Stomach (tissue), 19 donors: ENCODE data around the gene ZNF436. TPM values are rescaled to one million over a fixed set of nuclear protein-coding genes. Genes with fewer than 3 reads are reported as not detected.

Source experiments
- DNase-seq, 2 donors: peaks; one replicate each; pipeline versions ENCODE4 v3.0.0 to v3.0.0-alpha.2; 2013 to 2019
- H3K27ac ChIP-seq, 5 donors: fragments of 200-600 bp in 4 of 5; sonication (generic) in 4 of 5; one replicate each; pipeline ENCODE4 v1.5.1; 2013 to 2019; ENCODE audit warnings: mild to moderate bottlenecking in 1 of 5, moderate library complexity in 1 of 5
- H3K27me3 ChIP-seq, 3 donors: fragments of 200-600 bp; sonication (generic); one replicate each; pipeline ENCODE4 v1.5.1; 2017 to 2019; ENCODE audit warnings: mixed run types in 1 of 3
- H3K36me3 ChIP-seq, 4 donors: fragments of 200-600 bp; sonication (generic); 1 replicate in 3 of 4; 2 replicates in 1 of 4; pipeline ENCODE4 v1.5.1; 2016 to 2019
- H3K4me1 ChIP-seq, 4 donors: fragments of 200-600 bp; sonication (generic); one replicate each; pipeline ENCODE4 v1.5.1; 2016 to 2019
- H3K4me3 ChIP-seq, 4 donors: fragments of 200-600 bp; sonication (generic) in 3 of 4; one replicate each; pipeline ENCODE4 v1.5.1; 2016 to 2019; ENCODE audit warnings: mild to moderate bottlenecking in 1 of 4
- H3K9me3 ChIP-seq, 4 donors: fragments of 200-600 bp; sonication (generic); one replicate each; pipeline ENCODE4 v1.5.1; 2016 to 2019
- EP300 ChIP-seq: sonication (generic); formaldehyde crosslinking; IDR thresholded peaks from one replicate; pipeline ENCODE4 v1.6.1; 2017; ENCODE audit warnings: antibody characterized with exemption
- POLR2A ChIP-seq, 4 donors: fragments of 450-650 bp; IDR thresholded peaks; one replicate each; pipeline ENCODE4 v1.6.1; 2016; ENCODE audit warnings: antibody characterized with exemption in 4 of 4, control low read depth in 2 of 4, mild to moderate bottlenecking in 1 of 4, moderate library complexity in 1 of 4
- POLR2AphosphoS5 ChIP-seq, 3 donors: sonication (generic); formaldehyde crosslinking; IDR thresholded peaks; one replicate each; pipeline ENCODE4 v1.6.1; 2016; ENCODE audit warnings: antibody characterized with exemption in 3 of 3
- WGBS, 5 donors: extraction: QIAGEN DNeasy Blood & Tissue Kit in 3 of 5; methylation state at CpG; one replicate each; pipeline versions ENCODE4 v1.1.5 to v1.1.7; 2013 to 2018; 5-methylcytosine and 5-hydroxymethylcytosine counted together
- intact Hi-C: fragments of 100-400 bp; cut with DNase I; formaldehyde crosslinking; loops from one replicate; pipeline ENCODE4 v1.15.1; 2023; ENCODE audit warnings: low total_unique reads
- long read RNA-seq, 10 donors: transcript quantifications; one replicate each; lab custom pipeline, GENCODE V29; 2026
- polyA plus RNA-seq, 3 donors: library from polyadenylated mRNA; stranded (reverse); fragments of 200-250 nt; gene quantifications; one replicate each; pipeline ENCODE4 v1.2.3, GENCODE V29; 2013
- total RNA-seq, 5 donors: library from RNA; depleted of rRNA; stranded (reverse); fragments of >200 nt; gene quantifications; one replicate each; pipeline versions ENCODE4 v1.1.0 to v1.2.3, GENCODE V29; 2014 to 2016
- TF ChIP-seq, protein P1 (sequence below), 7 experiments: fragments of 450-650 bp in 4 of 7; fragments of 200-600 bp in 3 of 7; sonication (generic) in 3 of 7; IDR thresholded peaks; one replicate each; pipeline ENCODE4 v1.5.1; 2016 to 2019; ENCODE audit warnings: antibody characterized with exemption in 7 of 7, control low read depth in 2 of 7, mild to moderate bottlenecking in 1 of 7
- donor health status: healthy with polysubstance abuse.
- donor health status: Bipolar disorder and iron deficiency.
- donor health status: healthy.

ZNF436 gene
- total RNA-seq (10 to 100 TPM in 3 of 5 donors, 1 to 10 TPM in 2; 7.0 to 29.9 (median 17.1) TPM), polyA plus RNA-seq (10 to 100 TPM in 1 of 3 donors, 1 to 10 TPM in 2; 3.1 to 11.4 (median 6.6) TPM)
- long read RNA-seq, donor 1, result 0 reads
- long read RNA-seq, donor 2, full-length matches to known transcripts, result 6 of 6 reads
- long read RNA-seq, donor 2, partial matches to known transcripts, result 0 of 6 reads
- long read RNA-seq, donor 2, other reads (novel, unspliced or antisense), result 0 of 6 reads
- long read RNA-seq, donor 3, partial matches to known transcripts, result 0 of 2 reads
- long read RNA-seq, donor 3, other reads (novel, unspliced or antisense), result 0 of 2 reads
- long read RNA-seq, donor 4, full-length matches to known transcripts, result 1 of 1 reads
- long read RNA-seq, donor 4, partial matches to known transcripts, result 0 of 1 reads
- long read RNA-seq, donor 4, other reads (novel, unspliced or antisense), result 0 of 1 reads
- long read RNA-seq, donor 5, full-length matches to known transcripts, result 2 of 2 reads
- long read RNA-seq, donor 5, partial matches to known transcripts, result 0 of 2 reads
- long read RNA-seq, donor 5, other reads (novel, unspliced or antisense), result 0 of 2 reads
- long read RNA-seq, donor 6, result 0 reads
- long read RNA-seq, donor 7, partial matches to known transcripts, result 0 of 2 reads
- long read RNA-seq, donor 7, other reads (novel, unspliced or antisense), result 0 of 2 reads
- long read RNA-seq, donor 8, partial matches to known transcripts, result 0 of 3 reads
- long read RNA-seq, donor 8, other reads (novel, unspliced or antisense), result 0 of 3 reads
- long read RNA-seq, donor 9, full-length matches to known transcripts, result 4 of 4 reads
- long read RNA-seq, donor 9, partial matches to known transcripts, result 0 of 4 reads
- long read RNA-seq, donor 9, other reads (novel, unspliced or antisense), result 0 of 4 reads
- long read RNA-seq, donor 10, result 0 reads

DNA sequence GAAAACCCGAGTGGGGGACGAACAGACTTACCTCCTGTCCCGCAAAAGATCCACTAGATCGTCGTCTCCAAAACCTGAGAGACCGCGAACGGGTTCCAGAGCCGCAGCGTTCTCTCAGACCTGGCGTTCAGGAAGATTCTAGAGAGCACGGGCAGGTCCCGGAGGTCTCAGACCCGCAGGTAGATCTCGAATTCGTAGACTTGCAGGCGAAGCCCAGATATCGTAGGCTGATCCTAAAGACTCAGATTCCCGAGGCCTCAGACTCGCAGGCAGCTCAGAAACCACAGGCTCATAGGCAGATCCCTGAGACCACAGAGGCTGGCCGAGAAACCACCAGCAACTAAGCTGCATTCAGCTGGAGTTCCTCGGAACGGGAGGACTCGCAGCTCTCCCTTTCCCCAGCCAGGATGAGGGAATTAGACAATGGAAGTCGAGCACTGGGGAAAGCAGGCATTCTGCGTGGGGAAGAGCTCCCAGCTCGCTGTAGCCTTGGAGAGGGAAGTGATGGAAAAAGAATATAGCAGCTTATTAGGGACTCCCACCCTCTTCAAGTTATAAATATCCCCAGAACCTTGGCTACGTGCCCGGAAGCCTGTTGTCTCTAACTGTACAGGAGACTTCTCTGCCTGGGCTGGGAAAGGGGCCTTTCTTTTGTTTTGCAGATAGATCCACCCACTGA is at the start of gene ZNF436:
ZNF436 (minus strand) TSS at position 502 of the 679 bp plus-strand sequence. CDS start 1,831 bp downstream, outside the sequence.
- intact Hi-C loops, result no loop called here
- no peak for TF ChIP-seq POLR2A (IDR thresholded peaks at IDR 0.05)
- TF ChIP-seq POLR2AphosphoS5 (IDR thresholded peaks at IDR 0.05), result peak in 2 of 3 donors; percentile 25 to 46
- TF ChIP-seq EP300, result no peak
- Histone ChIP-seq H3K27me3 (no peaks in the 10 kb centered on the region), H3K27ac (peak within 1 kb of the TSS; percentile 95 to 98 (median 98)), H3K4me1 (peaks cover 38 to 52% (median 47%) of the 10 kb centered on the region in 4 donors), H3K9me3 (peaks cover 0 to 11% (median 4%) of the 10 kb centered on the region in 4 donors), H3K4me3 (peak within 1 kb of the TSS; percentile 66 to 77 (median 70)), H3K36me3 (peaks cover 0 to 27% (median 21%) of the 10 kb centered on the region in 4 donors)
- DNase-seq, result peak; percentile 77 to 95
- 1 to 2% (median 1%) methylated on average over 25 to 29 of the region's 29 CpGs for WGBS, 5 donors

DNA sequence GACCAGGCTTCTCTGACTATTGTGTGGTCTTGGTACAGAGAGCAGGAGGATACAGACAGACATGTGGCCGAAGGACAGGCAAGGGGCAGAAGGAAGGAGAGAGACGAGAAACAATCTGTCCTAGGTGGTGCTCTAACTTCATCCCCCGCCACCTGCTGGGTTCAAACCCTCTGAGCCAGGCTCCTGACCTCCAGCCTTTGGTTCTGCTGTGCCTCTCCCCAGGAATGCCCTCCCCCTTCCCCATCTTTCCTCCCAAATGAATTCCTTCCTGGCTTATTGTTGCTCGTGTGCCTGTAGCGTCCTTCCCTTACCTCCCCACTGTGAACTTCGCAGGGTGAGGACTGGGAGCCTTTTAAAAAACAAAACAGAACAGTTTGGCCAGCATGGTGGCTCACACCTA is 49.5 kb upstream of the ZNF436 start:
- Histone ChIP-seq H3K27ac (peak overlapping the region in 1 of 5 donors; percentile 53), H3K36me3 (peaks cover 0 to 24% (median 22%) of the 10 kb centered on the region in 4 donors), H3K9me3 (no peaks in the 10 kb centered on the region), H3K27me3 (peaks cover 0 to 8% (median 6%) of the 10 kb centered on the region in 3 donors), H3K4me1 (peaks cover 32 to 67% (median 52%) of the 10 kb centered on the region in 4 donors), H3K4me3 (no peak overlapping the region)
- no peak for TF ChIP-seq POLR2A (IDR thresholded peaks at IDR 0.05)
- TF ChIP-seq, protein P1, sequence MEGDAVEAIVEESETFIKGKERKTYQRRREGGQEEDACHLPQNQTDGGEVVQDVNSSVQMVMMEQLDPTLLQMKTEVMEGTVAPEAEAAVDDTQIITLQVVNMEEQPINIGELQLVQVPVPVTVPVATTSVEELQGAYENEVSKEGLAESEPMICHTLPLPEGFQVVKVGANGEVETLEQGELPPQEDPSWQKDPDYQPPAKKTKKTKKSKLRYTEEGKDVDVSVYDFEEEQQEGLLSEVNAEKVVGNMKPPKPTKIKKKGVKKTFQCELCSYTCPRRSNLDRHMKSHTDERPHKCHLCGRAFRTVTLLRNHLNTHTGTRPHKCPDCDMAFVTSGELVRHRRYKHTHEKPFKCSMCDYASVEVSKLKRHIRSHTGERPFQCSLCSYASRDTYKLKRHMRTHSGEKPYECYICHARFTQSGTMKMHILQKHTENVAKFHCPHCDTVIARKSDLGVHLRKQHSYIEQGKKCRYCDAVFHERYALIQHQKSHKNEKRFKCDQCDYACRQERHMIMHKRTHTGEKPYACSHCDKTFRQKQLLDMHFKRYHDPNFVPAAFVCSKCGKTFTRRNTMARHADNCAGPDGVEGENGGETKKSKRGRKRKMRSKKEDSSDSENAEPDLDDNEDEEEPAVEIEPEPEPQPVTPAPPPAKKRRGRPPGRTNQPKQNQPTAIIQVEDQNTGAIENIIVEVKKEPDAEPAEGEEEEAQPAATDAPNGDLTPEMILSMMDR (IDR thresholded peaks at IDR 0.05), result no peak
- TF ChIP-seq POLR2AphosphoS5 (IDR thresholded peaks at IDR 0.05), result no peak
- TF ChIP-seq EP300, result no peak
- intact Hi-C loops, result no loop called here
- 70 to 87% (median 84%) methylated on average over 6 of the region's 6 CpGs for WGBS, 5 donors
- no peak for DNase-seq

GRCh38 chr1:23417570-23417969 is 47.9 kb upstream of the ZNF436 start:
- intact Hi-C loops, result no loop called here
- Histone ChIP-seq H3K4me3 (no peak overlapping the region), H3K4me1 (peaks cover 18 to 51% (median 36%) of the 10 kb centered on the region in 4 donors), H3K36me3 (peaks cover 0 to 30% (median 22%) of the 10 kb centered on the region in 4 donors), H3K27ac (peak overlapping the region in 2 of 5 donors; percentile 37 to 53), H3K27me3 (no peaks in the 10 kb centered on the region), H3K9me3 (no peaks in the 10 kb centered on the region)
- TF ChIP-seq POLR2AphosphoS5 (IDR thresholded peaks at IDR 0.05), result no peak
- 26 to 49% (median 35%) methylated on average over 3 of the region's 3 CpGs for WGBS, 5 donors
- DNase-seq, result peak; percentile 71 to 79

DNA sequence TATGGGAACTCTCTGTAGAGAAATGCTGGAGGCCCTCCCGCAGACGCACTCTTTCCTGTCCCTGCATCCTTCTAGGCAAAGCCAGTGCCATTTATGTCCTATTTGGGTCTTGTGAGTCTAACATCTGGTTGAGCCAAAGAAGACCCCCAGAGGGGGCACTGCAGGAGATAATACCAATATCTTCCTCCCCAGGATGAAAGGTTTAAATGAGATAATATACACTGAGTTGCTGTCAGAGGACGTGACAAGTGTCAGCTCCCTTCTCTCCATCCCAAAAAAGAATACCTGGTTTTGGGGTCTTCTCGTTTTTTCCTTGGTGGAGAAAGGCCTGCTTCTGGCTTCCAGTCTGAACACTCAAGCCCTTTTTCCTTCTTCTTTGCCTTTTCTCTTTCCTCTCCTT is 47.3 kb upstream of the ZNF436 start:
- no peak overlapping the region for H3K4me3 ChIP-seq
- TF ChIP-seq POLR2A (IDR thresholded peaks at IDR 0.05) (no peak), POLR2AphosphoS5 (IDR thresholded peaks at IDR 0.05) (no peak), EP300 (no peak)
- TF ChIP-seq, protein P1 (IDR thresholded peaks at IDR 0.05), result no peak
- H3K4me1 ChIP-seq, result peaks cover 12 to 46% (median 30%) of the 10 kb centered on the region in 4 donors
- 76 to 91% (median 87%) methylated on average over 4 of the region's 4 CpGs for WGBS, 5 donors
- H3K9me3 ChIP-seq, result no peaks in the 10 kb centered on the region
- no peaks in the 10 kb centered on the region for H3K27me3 ChIP-seq
- intact Hi-C loops, result no loop called here
- H3K36me3 ChIP-seq, result peaks cover 0 to 31% (median 22%) of the 10 kb centered on the region in 4 donors
- H3K27ac ChIP-seq, result no peak overlapping the region
- DNase-seq, result no peak
